ENCODE measurements around the gene ULBP3.

DNA sequence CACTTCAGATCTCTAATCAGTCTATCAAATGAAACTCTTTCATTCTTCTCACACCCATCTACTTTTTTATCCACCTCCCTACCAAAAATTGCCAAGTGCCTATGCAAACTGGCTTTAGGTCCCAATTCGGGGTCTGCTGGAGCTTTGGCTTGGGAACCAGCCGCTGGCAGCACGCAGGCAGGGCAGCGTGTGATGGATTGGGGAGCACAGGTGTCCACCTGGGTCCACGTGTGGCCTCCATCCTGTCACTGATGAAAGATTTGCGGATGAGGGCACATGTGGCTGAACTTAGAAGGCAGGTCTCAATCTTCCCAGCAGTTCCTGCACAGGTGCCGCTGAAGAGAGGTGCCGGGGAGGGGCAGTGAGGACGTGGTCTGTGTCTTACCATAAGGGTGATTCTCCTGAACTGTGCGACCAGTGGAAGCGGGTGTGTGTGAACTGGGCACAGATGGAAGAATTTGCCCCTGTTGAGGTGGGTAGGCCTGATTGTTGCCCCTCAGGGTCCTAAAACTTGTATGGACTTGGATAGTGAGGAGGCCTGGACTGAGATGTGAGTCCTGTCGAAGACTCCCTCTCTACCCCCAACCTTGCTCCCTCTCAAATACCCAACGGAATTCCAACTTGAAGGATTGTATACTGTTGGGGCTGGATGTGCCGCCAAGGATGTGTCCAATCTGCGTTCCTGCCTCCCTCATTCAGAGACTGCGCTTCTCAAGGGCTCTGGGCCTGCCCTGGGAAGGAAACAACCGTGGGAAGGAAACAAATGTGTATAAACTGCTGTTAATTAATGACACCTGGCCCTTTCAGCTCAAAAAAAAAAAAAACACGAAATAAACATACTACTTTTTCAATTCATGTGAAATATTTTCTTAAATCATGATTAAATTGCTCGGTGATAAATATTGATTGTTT lies 25.2 kb downstream of the ULBP3 start:
- TF ChIP-seq CTCF (IDR thresholded peaks at IDR 0.05) (no peak), POLR2A (IDR thresholded peaks at IDR 0.05) (no peak)
